DMS53 treated with DMSO at 0.1 percent for 48 hours (cell line): ENCODE data around the gene GRIN2C.
"Not testable (repeated sequence)": the region's sequence is repeated elsewhere in the genome, so short reads cannot be mapped to it uniquely, and the experiment has no call there.

Experiments used
- DNase-seq: peaks from one replicate; lab custom pipeline; 2025; ENCODE audit not compliant: unreplicated experiment; lab: John Stamatoyannopoulos, UW

The GRIN2C gene

GRCh38 chr17:74859459-74860228 lies at the start of gene GRIN2C:
Gene GRIN2C, minus strand, starts transcription at chr17:74859885. Its CDS starts 4,793 bp downstream, at chr17:74855092.
- DNase-seq: no peak

- not testable (repeated sequence) for DNase-seq
Measured at GRCh38 chr17:74909097-74909496, 49.4 kb upstream of the GRIN2C start.

GRCh38 chr17:74907012-74907411 lies 47.3 kb upstream of the GRIN2C start:
- DNase-seq: no peak

DNA sequence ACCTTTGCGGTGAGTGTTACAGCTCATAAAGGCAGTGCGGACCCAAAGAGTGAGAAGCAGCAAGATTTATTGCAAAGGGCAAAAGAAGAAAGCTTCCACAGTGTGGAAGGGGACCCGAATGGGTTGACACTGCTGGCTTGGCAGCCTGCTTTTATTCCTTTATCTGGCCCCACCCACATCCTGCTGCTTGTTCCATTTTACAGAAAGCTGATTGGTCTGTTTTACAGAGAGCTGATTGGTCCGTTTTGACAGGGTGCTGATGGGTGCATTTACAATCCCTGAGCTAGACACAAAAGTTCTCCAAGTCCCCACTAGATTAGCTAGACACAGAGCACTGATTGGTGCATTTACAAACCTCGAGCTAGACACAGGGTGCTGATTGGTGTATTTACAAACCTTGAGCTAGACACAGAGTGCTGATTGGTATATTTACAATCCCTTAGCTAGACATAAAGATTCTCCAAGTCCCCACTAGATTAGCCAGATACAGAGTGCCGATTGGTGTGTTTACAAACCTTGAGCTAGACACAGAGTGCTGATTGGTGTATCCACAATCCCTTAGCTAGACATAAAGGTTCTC lies 46.6 kb upstream of the GRIN2C start:
- DNase-seq: not testable (repeated sequence)

GRCh38 chr17:74904687-74905409 lies 45.2 kb upstream of the GRIN2C start:
- no peak for DNase-seq

DNA sequence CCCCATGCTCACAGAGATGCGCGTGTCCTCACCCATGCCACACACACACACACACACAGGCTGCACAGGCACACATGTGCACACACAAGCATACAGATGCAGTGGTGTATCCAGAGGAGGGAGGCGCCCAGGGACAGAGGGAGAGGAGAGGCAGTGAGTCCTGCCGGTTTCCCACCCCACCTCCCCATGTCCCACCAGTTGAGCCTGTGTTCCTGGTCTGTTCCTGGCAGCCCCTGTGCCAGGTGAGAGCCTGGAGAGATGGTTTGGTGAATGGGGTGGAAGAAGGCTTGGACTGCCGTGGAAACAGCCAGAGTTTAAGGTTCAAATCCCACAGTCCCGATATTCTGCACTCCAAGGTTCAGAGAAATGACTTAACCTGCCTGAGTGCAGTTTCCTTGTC lies 44.0 kb upstream of the GRIN2C start:
- DNase-seq: no peak

GRCh38 chr17:74903034-74903433 lies 43.3 kb upstream of the GRIN2C start:
- DNase-seq: no peak

GRCh38 chr17:74901353-74902135 lies 41.9 kb upstream of the GRIN2C start:
- DNase-seq: no peak

GRCh38 chr17:74900208-74900607 lies 40.5 kb upstream of the GRIN2C start:
- DNase-seq: no peak

- no peak for DNase-seq
Measured at GRCh38 chr17:74898376-74898946, 38.8 kb upstream of the GRIN2C start.

DNA sequence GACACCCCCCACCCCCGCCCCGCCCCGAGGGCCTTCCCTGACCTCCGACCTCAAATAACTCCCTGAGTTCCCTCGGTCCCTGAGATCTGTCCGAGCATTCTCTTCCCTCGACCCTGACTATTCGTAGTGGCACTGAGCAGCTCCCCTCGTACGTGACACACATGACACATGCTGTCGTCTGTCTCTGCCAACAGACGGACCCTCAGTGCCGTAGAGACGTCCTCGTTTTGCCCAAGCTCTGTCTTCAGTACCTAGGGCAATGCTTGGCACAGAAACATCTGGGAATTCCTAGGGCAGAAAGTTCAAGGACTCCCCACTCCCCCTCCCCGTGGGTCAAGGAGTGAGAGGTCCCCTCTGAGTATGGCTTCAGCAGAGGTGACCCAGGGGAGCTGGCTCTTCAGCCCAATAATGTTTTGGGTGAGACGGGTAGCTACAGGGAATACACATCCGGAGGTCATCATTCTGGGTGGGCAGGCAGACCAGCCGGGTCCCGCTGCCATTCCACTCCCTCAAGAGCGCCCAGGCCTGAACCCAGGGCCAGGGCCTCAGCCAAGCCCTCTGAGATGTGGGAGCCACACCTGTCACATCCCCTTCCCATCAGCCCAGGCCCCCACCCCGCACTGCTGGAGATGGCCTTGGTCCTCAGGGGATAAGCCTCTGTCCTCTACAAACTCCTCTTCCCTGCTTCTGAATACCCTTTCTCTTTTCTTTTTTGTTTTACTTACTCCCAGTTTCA lies 34.4 kb upstream of the GRIN2C start:
- no peak for DNase-seq

GRCh38 chr17:74892974-74893911 lies 33.6 kb upstream of the GRIN2C start, which contains the start of gene FADS6:
Gene FADS6, minus strand, starts transcription at chr17:74893633. Its CDS starts 38 bp downstream, at chr17:74893595.
- no peak for DNase-seq

DNA sequence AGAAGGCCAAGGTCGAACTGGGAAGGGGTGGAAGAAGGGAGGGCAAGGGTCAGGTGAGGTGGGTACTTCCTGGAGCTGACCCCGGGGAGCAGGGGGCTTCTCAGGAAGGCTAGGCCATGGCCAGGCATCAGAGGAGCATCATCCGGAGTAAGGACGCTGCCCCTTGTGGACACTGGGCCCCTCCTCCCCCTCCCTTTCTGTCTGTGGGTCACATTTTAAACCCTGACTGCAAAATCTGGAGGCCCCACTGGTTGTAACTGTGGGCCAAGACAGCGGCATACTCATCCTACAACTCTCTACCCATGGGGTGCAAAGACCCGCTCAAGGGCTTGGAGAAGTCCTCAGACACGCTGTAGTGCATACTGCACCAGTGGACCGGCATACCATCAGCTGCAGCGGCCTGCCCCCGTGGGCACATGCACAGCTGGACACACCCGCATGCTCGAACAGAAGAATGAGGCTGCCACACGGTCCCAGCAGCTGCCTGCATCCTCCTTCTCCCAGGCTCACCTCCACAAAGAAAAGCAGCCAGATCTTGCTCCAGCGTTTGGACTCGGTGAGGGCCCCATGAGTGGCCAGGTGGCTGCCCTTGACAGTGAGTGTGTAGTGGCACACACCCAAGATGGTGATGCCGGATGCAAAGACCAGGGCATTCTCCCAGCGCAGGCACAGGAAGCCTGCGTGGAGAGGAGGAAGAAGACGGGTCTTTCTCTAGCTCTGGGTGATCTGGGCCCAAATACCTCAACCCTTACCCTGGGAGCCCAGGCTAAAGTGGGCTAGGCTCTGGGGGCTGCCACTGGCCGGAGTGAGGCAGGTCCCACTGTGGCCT lies 32.5 kb upstream of the GRIN2C start:
- DNase-seq: peak; percentile 52

DNA sequence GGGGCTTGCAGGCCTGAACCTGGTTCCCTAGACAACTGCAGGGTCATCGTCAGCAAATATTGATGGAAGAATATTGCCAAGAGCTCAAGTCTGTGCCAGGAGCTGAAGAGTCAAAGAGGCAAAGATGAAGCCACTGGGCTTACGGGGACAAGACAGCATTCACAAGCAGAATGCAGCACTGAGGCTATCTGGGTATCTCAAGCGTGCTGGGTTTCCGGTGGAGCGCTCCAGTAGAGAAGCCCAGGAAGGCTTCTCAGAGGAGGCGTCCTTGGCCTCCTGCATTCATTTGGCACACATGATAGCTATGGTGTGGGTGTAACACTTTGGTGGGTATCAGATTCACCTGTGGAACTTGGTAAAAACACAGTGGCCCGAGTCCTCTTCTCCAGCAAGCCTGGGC lies 30.9 kb upstream of the GRIN2C start:
- no peak for DNase-seq

- no peak for DNase-seq
Measured at GRCh38 chr17:74888469-74888868, 28.8 kb upstream of the GRIN2C start.

- no peak for DNase-seq
Measured at GRCh38 chr17:74883241-74883745, 23.6 kb upstream of the GRIN2C start.

DNA sequence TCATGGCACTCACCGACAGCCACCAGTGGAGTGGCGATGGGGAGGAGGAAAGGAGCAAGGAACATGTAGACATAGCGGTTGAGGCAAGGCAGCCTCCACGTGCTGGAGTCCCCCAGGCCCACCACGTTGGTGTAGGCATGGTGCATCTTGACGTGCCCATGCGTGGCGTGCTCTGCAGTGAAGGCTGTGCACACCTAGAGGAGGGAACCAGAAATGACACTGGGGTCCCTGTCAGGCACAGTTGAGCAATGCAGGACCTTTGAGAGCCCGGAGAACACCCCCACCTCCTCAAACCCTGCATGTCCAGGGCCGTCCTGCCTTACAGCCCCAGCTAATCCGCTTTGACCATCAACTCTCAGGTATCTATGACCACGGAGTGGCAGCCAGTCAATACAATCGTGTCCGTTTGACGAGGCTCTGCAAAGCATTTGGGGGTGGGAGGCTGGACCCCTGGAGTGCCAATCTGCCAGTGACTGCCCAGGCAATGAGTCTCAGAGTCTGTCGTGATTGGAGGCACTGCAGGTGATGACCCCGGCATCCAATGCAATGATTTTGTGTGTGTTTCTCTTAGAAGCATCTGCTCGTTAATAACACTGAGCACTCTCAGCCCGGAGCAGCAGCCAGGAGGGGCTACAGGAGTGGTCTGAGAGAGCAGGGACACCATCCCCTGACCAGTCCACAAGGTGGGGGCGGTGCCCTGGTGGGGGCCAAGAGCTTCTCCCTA lies 23.0 kb upstream of the GRIN2C start:
- DNase-seq: no peak
